Astrocyte (in vitro differentiated cells and primary cell): ENCODE measurements around the gene PAFAH2. TPM values are rescaled to one million over a fixed set of nuclear protein-coding genes. Genes with fewer than 3 reads are reported as not detected.

ENCODE experiments used
- DNase-seq: peaks from one replicate; pipeline ENCODE4 v3.0.0-alpha.2; 2010; ENCODE audit warnings: low read depth
- FAIRE-seq: peaks from 2 replicates; lab custom pipeline; 2011; peaks lifted over from hg19 to GRCh38; lab: Jason Lieb, UNC
- H2AFZ ChIP-seq: 2 replicates; pipeline ENCODE4 v1.6.0; 2012; ENCODE audit warnings: low read depth, low read length, inconsistent platforms
- H3K27ac ChIP-seq: 2 replicates; pipeline ENCODE4 v1.5.1; 2011; ENCODE audit warnings: low read depth, low read length, inconsistent platforms
- H3K27me3 ChIP-seq: 2 replicates; pipeline ENCODE4 v1.6.0; 2011; ENCODE audit warnings: low read length, inconsistent platforms; ENCODE audit not compliant: insufficient read depth
- H3K36me3 ChIP-seq: 2 replicates; pipeline ENCODE4 v1.5.1; 2011; ENCODE audit warnings: low read length, inconsistent platforms; ENCODE audit not compliant: insufficient read depth
- H3K4me1 ChIP-seq: 2 replicates; pipeline ENCODE4 v1.5.1; 2011; ENCODE audit warnings: low read length, inconsistent platforms; ENCODE audit not compliant: insufficient read depth
- H3K4me2 ChIP-seq: 2 replicates; pipeline ENCODE4 v1.6.0; 2012; ENCODE audit warnings: low read length, inconsistent platforms
- H3K4me3 ChIP-seq: 2 replicates; pipeline ENCODE4 v1.5.1; 2011; ENCODE audit warnings: low read depth, mild to moderate bottlenecking, low read length, inconsistent platforms; ENCODE audit not compliant: insufficient read depth
- H3K79me2 ChIP-seq: 2 replicates; pipeline ENCODE4 v1.6.0; 2012; ENCODE audit warnings: mild to moderate bottlenecking, low read length, inconsistent platforms; ENCODE audit not compliant: insufficient read depth
- H3K9ac ChIP-seq: 2 replicates; pipeline ENCODE4 v1.6.0; 2012; ENCODE audit warnings: mild to moderate bottlenecking, low read length, inconsistent platforms
- H3K9me3 ChIP-seq: 2 replicates; pipeline ENCODE4 v1.5.1; 2012; ENCODE audit warnings: low read depth, mild to moderate bottlenecking, low read length, inconsistent platforms; ENCODE audit not compliant: insufficient read depth
- H4K20me1 ChIP-seq: 2 replicates; pipeline ENCODE4 v1.6.0; 2012; ENCODE audit warnings: low read length, inconsistent platforms; ENCODE audit not compliant: insufficient read depth
- H3K27ac Mint-ChIP-seq: one replicate; pipeline ENCODE4 v1.8.0; 2021; ENCODE audit warnings: mild to moderate bottlenecking, mixed read lengths; ENCODE audit not compliant: unreplicated experiment
- H3K27me3 Mint-ChIP-seq: one replicate; pipeline ENCODE4 v1.8.0; 2021; ENCODE audit warnings: low read depth, mixed read lengths; ENCODE audit not compliant: unreplicated experiment
- H3K36me3 Mint-ChIP-seq: one replicate; pipeline ENCODE4 v1.8.0; 2021; ENCODE audit warnings: low read depth, mixed read lengths; ENCODE audit not compliant: unreplicated experiment
- H3K4me1 Mint-ChIP-seq: one replicate; pipeline ENCODE4 v1.8.0; 2021; ENCODE audit warnings: low read depth, mixed read lengths; ENCODE audit not compliant: unreplicated experiment
- H3K4me3 Mint-ChIP-seq: one replicate; pipeline ENCODE4 v1.8.0; 2021; ENCODE audit warnings: mild to moderate bottlenecking, moderate library complexity, mixed read lengths; ENCODE audit not compliant: unreplicated experiment
- H3K9me3 Mint-ChIP-seq: one replicate; pipeline ENCODE4 v1.8.0; 2021; ENCODE audit warnings: mild to moderate bottlenecking, mixed read lengths; ENCODE audit not compliant: unreplicated experiment
- EZH2 ChIP-seq: IDR thresholded peaks from 2 replicates; pipeline ENCODE4 v1.6.1; 2012; ENCODE audit warnings: mild to moderate bottlenecking, low read length, inconsistent platforms; ENCODE audit not compliant: insufficient read depth
- total RNA-seq: library from RNA; stranded (reverse); gene quantifications from 2 replicates; pipeline ENCODE4 v1.2.1, GENCODE V29; 2021
- TF ChIP-seq, protein P1 (sequence below): IDR thresholded peaks from 2 replicates; pipeline ENCODE4 v1.5.1; 2011; ENCODE audit warnings: low read depth, mild to moderate bottlenecking, inconsistent platforms, low read length, moderate library complexity; ENCODE audit not compliant: insufficient read depth

PAFAH2 gene
- total RNA-seq, 1 donor from 2014 or later, result 14.1 TPM

DNA sequence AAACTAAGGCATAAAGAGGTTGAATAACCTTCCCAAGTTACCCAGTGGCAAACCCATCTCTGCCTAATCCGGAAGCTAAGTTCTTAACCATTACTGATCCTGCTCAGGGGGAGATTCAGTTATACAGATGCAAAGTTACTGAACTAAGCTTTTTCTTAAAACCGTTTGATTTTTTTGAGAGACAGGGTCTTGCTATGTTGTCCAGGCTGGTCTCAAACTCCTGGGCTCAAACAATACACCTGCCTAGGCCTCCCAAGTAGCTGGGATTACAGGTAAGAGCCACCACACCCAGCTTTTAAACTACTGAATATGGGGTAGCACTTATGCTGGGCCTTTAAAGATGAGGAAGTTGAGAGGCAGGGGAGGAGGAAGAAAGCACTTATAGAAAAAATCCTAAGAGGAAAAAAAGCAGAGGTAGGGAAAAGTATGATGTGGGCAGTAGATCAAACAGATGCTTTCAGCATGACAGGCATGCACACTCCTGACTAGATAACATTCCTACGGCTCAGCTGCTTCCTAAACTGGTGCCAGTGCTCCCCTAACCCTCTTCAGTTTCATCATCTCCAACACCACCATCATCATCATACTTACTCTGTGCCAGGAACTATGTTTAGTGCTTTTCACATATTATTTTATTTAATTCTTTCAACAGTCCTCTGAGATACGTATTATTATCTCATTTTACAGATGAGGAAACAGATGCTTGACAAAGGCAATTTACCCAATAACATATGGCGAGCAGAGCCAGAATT is 5.8 kb downstream of the PAFAH2 start:
- H3K36me3 Mint-ChIP-seq, result peaks cover 3% of the 10 kb centered on the region

DNA sequence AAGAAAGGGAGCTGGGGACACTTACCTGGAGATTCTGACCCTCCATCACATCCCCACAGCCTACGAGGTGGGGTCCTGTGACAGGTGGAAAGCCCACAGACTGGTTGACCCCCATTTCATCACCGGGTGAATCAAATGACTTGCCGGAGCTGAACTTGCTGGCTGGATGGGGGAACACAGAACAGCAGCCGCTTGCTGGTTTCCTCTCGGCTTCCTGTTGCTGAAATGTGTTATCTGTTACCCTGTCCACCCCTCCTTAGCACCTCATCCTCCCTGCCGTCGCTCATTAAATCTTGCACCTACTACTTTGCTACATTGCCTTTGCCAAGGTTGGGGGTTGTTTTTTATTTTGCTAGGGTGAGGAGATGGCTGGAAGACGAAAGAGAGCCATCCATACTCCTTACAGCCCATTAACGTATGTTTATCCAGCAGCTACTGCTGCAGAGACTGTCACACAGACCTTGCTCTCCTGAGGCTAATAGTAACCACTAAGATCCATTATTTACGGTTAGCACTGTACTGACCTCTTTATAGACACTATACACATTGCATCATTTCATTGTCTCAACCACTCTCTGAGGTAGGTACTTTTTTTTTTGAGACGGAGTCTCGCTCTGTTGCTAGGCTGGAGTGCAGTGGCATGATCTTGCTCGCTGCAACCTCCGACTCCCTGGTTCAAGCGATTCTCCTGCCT is 7.0 kb downstream of the PAFAH2 start:
- Mint-ChIP-seq H3K27me3 (no peaks in the 10 kb centered on the region), H3K36me3 (peaks cover 6% of the 10 kb centered on the region), H3K4me1 (peaks cover 21% of the 10 kb centered on the region), H3K9me3 (no peaks in the 10 kb centered on the region), H3K27ac (no peak overlapping the region), H3K4me3 (no peak overlapping the region)
- Histone ChIP-seq H3K27me3 (no peaks in the 10 kb centered on the region), H4K20me1 (no peaks in the 10 kb centered on the region), H3K4me1 (peaks cover 3% of the 10 kb centered on the region), H3K79me2 (no peaks in the 10 kb centered on the region), H3K36me3 (no peaks in the 10 kb centered on the region), H2AFZ (no peak overlapping the region), H3K27ac (no peak overlapping the region), H3K4me2 (no peak overlapping the region), H3K9me3 (no peaks in the 10 kb centered on the region), H3K4me3 (no peak overlapping the region), H3K9ac (no peak overlapping the region)
- DNase-seq (no peak), FAIRE-seq (no peak)
- no peak for TF ChIP-seq EZH2
- TF ChIP-seq, protein P1, sequence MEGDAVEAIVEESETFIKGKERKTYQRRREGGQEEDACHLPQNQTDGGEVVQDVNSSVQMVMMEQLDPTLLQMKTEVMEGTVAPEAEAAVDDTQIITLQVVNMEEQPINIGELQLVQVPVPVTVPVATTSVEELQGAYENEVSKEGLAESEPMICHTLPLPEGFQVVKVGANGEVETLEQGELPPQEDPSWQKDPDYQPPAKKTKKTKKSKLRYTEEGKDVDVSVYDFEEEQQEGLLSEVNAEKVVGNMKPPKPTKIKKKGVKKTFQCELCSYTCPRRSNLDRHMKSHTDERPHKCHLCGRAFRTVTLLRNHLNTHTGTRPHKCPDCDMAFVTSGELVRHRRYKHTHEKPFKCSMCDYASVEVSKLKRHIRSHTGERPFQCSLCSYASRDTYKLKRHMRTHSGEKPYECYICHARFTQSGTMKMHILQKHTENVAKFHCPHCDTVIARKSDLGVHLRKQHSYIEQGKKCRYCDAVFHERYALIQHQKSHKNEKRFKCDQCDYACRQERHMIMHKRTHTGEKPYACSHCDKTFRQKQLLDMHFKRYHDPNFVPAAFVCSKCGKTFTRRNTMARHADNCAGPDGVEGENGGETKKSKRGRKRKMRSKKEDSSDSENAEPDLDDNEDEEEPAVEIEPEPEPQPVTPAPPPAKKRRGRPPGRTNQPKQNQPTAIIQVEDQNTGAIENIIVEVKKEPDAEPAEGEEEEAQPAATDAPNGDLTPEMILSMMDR, result no peak

More for the DNA sequence above, 5.8 kb downstream of the PAFAH2 start:
- peak overlapping the region; percentile 24 for H3K27ac Mint-ChIP-seq
- DNase-seq (peak; percentile 42), FAIRE-seq (no peak)
- no peak overlapping the region for H3K27ac ChIP-seq
- H3K27me3 Mint-ChIP-seq, result no peaks in the 10 kb centered on the region
- TF ChIP-seq, protein P1, result no peak
- no peak for TF ChIP-seq EZH2
- H3K4me1 ChIP-seq, result peaks cover 9% of the 10 kb centered on the region
- no peaks in the 10 kb centered on the region for H3K36me3 ChIP-seq
- H4K20me1 ChIP-seq, result no peaks in the 10 kb centered on the region
- no peak overlapping the region for H3K4me3 ChIP-seq
- no peaks in the 10 kb centered on the region for H3K27me3 ChIP-seq
- H3K4me3 Mint-ChIP-seq, result no peak overlapping the region
- no peaks in the 10 kb centered on the region for H3K9me3 Mint-ChIP-seq
- peaks cover 26% of the 10 kb centered on the region for H3K4me1 Mint-ChIP-seq
- no peaks in the 10 kb centered on the region for H3K9me3 ChIP-seq
- peaks cover 4% of the 10 kb centered on the region for H3K79me2 ChIP-seq
- no peak overlapping the region for H3K4me2 ChIP-seq
- no peak overlapping the region for H3K9ac ChIP-seq
- H2AFZ ChIP-seq, result no peak overlapping the region
